Limb (tissue), 2 donors: ENCODE data around the gene ROBO2.

Experiments used
- DNase-seq, 2 donors: peaks; one replicate each; pipeline ENCODE4 v3.0.0-alpha.2; 2016; ENCODE audit errors: extremely low spot score in 2 of 2

ROBO2 gene

GRCh38 chr3:77122652-77123051 lies 82.8 kb downstream of the ROBO2 start:
- DNase-seq, result no peak

DNA sequence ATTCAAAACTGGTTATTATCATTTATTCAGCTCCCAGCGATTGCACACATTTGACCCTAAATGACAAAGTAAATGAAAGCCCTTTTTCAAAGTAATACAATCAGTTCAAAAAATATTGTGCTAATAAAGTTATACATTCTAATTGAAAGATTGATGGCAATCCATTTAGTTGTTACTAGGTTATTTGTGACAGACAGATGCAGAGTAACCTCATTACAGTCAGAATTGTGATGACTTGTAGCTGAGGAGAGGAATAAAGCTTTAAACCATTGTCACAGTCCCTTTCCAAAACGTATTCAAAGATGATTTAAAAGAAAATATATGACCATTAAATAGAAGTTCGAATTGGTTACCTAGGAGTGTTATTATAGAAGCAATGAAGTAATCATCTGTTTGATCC lies 86.1 kb downstream of the ROBO2 start:
- no peak for DNase-seq

DNA sequence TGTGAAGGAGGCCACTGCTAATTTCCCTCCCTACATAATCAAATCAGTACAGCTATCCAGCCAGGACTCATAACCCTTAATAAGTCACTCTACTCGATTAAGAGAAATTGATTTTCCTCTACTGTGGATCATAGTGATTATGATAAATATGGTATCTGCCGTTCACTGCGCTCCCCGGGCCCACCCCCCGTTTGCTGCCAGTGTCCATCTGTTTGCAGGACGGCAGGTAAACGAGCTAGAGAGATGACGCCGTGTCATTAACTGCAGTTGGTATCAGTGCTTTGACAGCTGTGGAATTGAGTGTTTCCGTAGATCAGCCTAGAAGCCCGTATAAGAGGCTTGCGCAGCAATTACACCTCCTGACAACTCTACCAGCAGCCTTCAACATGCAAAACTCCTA lies 94.9 kb downstream of the ROBO2 start:
- DNase-seq, result no peak

DNA sequence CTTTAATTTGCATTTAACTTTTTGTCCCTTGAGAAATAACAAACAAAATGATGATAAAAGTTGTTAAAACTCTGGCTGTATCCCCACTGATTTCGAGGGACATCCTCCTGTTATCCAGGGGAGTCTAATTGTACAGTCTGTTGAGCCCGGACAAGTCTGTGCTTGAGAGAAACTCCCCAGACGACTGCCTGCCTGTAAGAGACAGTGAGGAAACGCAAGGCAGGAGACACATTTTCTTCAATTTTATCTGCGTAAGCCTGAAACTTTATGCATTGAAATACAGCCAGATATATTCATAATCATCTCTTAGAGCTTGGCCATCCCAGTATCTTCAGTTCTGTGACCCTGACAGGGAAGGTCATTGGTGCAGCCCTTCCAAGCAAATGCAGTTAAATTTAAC lies 97.7 kb downstream of the ROBO2 start:
- DNase-seq, result no peak

GRCh38 chr3:77139624-77140023 lies 99.7 kb downstream of the ROBO2 start:
- DNase-seq, result no peak

GRCh38 chr3:77141423-77141822 lies 101.5 kb downstream of the ROBO2 start:
- DNase-seq, result no peak

- no peak for DNase-seq
These were observed 102.7 kb downstream of the ROBO2 start for GRCh38 chr3:77142578-77142977.

DNA sequence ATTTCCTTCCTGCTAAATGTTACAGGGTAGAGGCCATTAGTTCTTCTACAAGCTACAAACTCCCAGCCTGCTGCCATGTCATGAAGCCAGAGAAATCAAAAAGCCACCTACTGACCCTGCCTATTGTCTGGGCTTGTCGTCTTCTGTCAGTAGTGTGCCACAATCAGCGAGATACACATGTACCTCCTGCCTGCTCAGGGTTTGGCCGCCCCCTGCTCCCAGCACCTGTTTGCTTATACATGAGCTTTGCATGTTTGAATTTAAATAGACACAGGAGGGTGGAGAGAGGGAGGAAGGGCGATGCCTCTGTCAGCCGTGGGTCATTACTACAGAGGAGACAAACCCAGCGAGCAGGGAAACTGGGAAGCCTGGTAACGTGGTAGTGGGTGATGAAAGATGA lies 106.1 kb downstream of the ROBO2 start:
- DNase-seq, result no peak

DNA sequence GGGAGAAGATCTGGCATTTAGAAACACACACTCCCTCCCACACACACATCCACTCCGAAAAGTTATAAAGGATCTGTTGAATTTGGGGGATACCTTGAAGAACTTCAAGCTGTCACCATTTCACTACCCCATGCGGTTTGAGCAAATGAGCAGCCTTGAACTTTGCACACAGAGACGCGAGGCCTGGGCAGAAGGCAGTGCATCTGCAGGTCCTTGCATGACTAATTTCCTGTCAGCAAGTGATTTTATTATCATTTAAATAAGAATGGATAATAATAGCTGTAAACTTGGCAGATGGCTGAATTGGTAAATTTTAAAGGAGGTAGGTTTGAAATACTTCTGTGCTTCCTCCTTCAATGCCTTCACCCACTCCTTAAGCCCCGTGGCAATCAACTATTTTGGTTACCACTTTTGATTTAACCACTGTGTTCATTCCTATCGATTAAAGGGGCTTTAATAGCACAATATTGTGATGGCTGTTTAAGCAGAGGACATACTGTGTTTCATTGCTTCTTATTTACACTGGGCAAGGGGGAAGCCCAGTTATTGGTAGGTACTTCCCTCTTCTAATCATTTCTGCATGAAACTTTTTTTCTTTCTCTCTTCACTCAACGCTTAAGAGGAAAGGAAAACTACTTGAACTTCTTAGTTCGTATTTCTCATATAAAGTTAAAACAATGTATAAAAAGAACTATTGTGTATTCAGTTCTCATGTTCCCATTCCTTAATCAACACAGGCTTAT lies 108.1 kb downstream of the ROBO2 start:
- no peak for DNase-seq

DNA sequence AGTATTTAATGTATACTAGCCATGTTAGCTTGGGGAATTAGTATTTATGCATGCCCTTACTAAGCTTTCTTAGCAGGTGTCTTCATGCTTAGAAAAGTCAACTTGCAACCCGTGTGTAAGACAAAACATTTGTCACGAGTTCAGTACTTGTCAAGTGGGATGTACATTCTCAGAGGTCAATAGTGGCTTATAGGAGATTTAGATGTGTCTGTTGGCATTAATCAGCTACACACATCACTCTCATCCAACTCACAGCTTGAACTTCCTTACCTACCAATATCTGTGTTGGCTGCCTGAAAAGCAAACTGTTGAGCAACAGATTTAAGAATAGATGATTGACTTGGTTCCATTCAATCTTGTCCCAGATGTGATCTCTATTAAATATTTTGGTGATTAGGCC lies 109.5 kb downstream of the ROBO2 start:
- no peak for DNase-seq

GRCh38 chr3:77150028-77150427 lies 110.1 kb downstream of the ROBO2 start:
- no peak for DNase-seq

GRCh38 chr3:77150759-77151158 lies 110.9 kb downstream of the ROBO2 start:
- DNase-seq, result no peak

GRCh38 chr3:77158730-77159581 lies 119.1 kb downstream of the ROBO2 start:
- DNase-seq, result no peak

DNA sequence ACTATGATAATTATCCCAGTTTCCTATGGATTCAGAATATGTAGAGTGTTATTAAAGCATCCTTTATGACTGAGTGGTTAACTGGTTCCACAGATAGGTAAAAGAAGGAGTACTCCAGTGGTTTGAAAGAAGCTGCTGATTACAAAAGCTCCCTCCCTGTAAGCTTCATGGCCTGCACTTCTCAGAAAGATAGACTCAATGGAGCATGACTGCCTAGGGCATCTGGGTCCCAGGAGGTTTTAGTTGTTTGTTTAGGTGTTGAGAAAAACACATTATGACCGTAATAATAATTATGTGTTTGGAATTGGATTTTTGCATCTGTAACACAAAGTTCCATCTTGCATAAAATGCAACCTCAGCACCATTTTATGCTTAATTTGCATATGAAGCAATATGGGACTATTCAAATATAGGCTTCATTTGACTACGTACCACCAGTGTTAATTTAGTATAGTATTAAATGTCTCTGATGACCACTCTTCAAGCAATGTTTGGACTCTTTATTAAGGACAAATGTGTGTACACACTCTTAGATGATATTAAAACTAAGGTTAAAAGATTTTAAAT lies 121.1 kb downstream of the ROBO2 start:
- no peak for DNase-seq

DNA sequence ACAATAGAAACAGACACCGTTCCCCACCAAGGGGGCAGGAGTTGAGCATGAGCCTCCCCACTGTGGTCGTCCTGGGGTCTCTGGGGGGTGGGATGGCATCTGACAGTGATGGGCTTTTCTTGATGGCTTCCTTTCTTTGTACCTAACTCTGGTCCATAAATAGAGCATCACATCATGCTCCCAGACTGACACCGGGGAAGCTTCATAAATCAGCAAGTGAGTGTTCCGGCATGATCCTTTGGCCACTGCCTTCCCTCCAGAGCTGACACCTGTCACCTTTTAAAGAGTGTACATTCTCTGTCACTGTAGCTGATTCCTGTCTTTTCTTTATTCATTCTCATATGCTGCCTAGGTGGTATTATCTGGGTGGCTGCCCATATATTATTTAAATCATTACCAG lies 129.9 kb downstream of the ROBO2 start:
- no peak for DNase-seq

- no peak for DNase-seq
These were observed 131.1 kb downstream of the ROBO2 start for GRCh38 chr3:77171026-77171425.

GRCh38 chr3:77179762-77180161 lies 139.9 kb downstream of the ROBO2 start:
- no peak for DNase-seq

DNA sequence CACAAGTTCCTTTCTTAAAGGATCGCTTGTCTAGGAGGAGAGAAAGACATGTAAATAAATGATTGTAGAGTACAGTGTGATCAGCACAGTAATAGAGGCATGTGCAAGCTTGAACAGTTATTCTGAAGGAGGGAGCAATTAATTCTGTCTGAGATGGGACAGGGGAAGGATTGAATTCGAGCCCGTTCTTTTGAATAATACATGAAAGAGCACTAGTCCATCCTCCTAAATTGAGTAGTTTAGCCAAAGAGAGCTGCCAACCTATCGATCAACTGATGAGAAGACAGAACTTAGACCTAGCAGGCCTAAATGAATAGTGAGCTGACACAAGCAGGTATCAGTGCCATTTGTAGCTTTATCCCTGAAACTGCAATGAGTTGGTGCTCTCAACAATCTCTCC lies 142.4 kb downstream of the ROBO2 start:
- DNase-seq, result no peak

DNA sequence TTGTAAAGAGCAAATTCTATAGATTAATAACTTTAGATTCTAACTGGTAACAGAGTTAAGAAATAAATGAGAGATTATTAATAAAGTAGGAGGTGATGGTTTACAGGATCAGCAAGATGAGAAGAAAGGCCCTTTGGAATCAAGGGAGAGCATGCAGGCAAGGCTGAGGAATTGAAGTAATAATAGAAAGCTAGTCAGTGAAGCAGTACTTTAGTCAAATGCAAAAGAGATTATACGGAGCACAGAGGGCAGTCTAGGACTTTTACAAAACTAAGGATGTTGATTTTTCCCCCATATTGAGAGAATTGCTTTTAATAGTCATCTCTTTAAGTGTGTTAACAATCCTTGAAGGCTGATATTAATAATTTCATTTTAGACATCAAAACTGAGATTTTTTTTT lies 146.4 kb downstream of the ROBO2 start:
- DNase-seq, result no peak

- DNase-seq, result no peak
These were observed 146.8 kb downstream of the ROBO2 start for GRCh38 chr3:77186728-77187127.

GRCh38 chr3:77188210-77188609 lies 148.3 kb downstream of the ROBO2 start:
- no peak for DNase-seq

- DNase-seq, result no peak
These were observed 149.4 kb downstream of the ROBO2 start for GRCh38 chr3:77189258-77189657.

GRCh38 chr3:77189684-77190083 lies 149.8 kb downstream of the ROBO2 start:
- DNase-seq, result no peak
